ENCODE results near the gene NMBR. TPM values are rescaled to one million over a fixed set of nuclear protein-coding genes. Genes with fewer than 3 reads are reported as not detected.

The NMBR gene
- total RNA-seq, 3 donors from 2014 or later (not counting 1 experiment from before 2014, with no cell fraction given): not detected

DNA sequence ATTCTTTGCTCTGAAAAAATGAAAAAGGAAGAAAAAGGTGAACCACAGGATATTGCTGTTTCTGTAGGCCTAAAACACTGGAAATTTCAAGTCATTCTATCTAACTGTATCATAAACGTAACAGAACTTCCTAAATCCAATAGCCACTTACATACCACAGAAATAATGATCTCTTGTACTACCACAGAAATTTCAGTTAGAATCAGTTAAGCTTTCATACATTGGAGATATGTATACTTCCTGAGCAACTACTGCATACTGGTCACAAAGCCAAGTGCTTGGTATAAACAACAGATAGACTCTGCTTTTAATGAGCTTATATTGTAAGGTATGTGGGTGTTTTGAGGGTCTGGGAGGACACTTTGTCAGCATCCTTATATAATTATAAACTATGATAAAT, 38.7 kb upstream of the NMBR start:
- DNase-seq (no peak), ATAC-seq (no peak)
- TF ChIP-seq, protein P1, sequence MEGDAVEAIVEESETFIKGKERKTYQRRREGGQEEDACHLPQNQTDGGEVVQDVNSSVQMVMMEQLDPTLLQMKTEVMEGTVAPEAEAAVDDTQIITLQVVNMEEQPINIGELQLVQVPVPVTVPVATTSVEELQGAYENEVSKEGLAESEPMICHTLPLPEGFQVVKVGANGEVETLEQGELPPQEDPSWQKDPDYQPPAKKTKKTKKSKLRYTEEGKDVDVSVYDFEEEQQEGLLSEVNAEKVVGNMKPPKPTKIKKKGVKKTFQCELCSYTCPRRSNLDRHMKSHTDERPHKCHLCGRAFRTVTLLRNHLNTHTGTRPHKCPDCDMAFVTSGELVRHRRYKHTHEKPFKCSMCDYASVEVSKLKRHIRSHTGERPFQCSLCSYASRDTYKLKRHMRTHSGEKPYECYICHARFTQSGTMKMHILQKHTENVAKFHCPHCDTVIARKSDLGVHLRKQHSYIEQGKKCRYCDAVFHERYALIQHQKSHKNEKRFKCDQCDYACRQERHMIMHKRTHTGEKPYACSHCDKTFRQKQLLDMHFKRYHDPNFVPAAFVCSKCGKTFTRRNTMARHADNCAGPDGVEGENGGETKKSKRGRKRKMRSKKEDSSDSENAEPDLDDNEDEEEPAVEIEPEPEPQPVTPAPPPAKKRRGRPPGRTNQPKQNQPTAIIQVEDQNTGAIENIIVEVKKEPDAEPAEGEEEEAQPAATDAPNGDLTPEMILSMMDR (IDR thresholded peaks at IDR 0.05): no peak
- intact Hi-C loops (cut with micrococcal nuclease): no loop called here
- H3K27me3 Mint-ChIP-seq (ENCODE audit: low read depth in 2 of 2): no peaks in the 10 kb centered on the region
- Histone ChIP-seq H3K36me3 (ENCODE audit: control insufficient read depth, insufficient read depth, low read length) (peaks cover 21% of the 10 kb centered on the region), H3K27me3 (ENCODE audit: control insufficient read depth, insufficient read depth, low read length) (no peaks in the 10 kb centered on the region), H3K27ac (ENCODE audit: low read length) (no peak overlapping the region), H3K4me1 (ENCODE audit: control insufficient read depth, insufficient read depth, low read length) (no peaks in the 10 kb centered on the region), H3K4me3 (ENCODE audit: low read length) (no peak overlapping the region), H3K9me3 (ENCODE audit: control insufficient read depth, insufficient read depth, low read length) (no peaks in the 10 kb centered on the region)
- H3K9me3 Mint-ChIP-seq: no peaks in the 10 kb centered on the region
- WGBS (ENCODE audit: insufficient coverage): 80% methylated on average over 1 of the region's 1 CpG
- H3K4me1 Mint-ChIP-seq: peaks cover 9 to 15% of the 10 kb centered on the region in 2 donors
- peak overlapping the region in 1 of 2 donors; percentile 41 for H3K27ac Mint-ChIP-seq
- H3K36me3 Mint-ChIP-seq: no peaks in the 10 kb centered on the region
- H3K4me3 Mint-ChIP-seq: no peak overlapping the region

DNA sequence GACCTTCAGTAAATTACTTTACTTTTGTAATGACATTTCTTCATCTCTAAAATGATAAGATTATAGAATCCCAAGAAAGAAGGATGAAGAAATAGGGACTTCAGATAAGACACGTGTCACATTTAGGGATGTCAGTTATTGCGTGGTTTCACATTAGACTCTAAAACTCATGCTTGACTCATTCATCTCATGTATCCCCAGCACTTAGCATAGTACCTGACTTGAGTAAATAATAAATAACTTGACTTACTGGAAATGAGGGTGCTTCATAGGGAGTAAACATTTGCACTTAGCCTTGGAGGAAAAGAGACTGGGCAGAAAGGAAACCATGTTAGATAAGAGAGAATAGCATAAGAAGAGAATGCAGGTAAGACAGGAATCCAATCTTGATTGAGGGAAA, 37.4 kb upstream of the NMBR start:
- 95% methylated on average over 2 of the region's 2 CpGs for WGBS (ENCODE audit: insufficient coverage)
- Mint-ChIP-seq H3K4me3 (no peak overlapping the region), H3K27ac (no peak overlapping the region)

DNA sequence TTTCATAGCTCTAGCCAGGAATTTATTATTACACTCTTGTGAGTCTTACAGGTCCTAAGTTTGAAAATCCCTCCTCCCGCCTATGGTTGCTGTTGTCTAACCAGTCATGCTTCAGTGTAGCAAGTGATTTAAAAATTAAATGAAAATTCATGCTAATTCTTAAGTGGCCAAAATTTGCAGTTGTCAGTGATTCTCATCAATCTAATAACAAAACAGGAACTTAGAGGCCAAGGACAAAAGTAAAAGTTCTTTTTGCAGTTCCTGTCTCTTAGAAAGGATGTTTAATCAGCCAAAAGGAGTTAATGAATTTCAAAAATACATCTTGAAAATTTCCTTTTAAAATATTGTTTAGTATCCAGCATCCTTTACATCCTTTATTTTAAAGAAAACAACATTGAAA, 36.4 kb upstream of the NMBR start:
- ATAC-seq (no peak), DNase-seq (no peak)
- H3K27me3 Mint-ChIP-seq (ENCODE audit: low read depth in 2 of 2): no peaks in the 10 kb centered on the region
- H3K27ac ChIP-seq (ENCODE audit: low read length): no peak overlapping the region
- H3K27ac Mint-ChIP-seq: no peak overlapping the region
- peaks cover 9 to 15% of the 10 kb centered on the region in 2 donors for H3K4me1 Mint-ChIP-seq
- intact Hi-C loops (cut with micrococcal nuclease): no loop called here
- TF ChIP-seq, protein P1 (IDR thresholded peaks at IDR 0.05): no peak
- no peaks in the 10 kb centered on the region for H3K27me3 ChIP-seq (ENCODE audit: control insufficient read depth, insufficient read depth, low read length)
- H3K9me3 Mint-ChIP-seq: no peaks in the 10 kb centered on the region
- H3K4me1 ChIP-seq (ENCODE audit: control insufficient read depth, insufficient read depth, low read length): no peaks in the 10 kb centered on the region
- H3K36me3 ChIP-seq (ENCODE audit: control insufficient read depth, insufficient read depth, low read length): peaks cover 11% of the 10 kb centered on the region
- H3K4me3 Mint-ChIP-seq: no peak overlapping the region
- peaks cover 2% of the 10 kb centered on the region for H3K36me3 Mint-ChIP-seq
- 100% methylated on average over 1 of the region's 1 CpG for WGBS (ENCODE audit: insufficient coverage)
- no peaks in the 10 kb centered on the region for H3K9me3 ChIP-seq (ENCODE audit: control insufficient read depth, insufficient read depth, low read length)
- H3K4me3 ChIP-seq (ENCODE audit: low read length): no peak overlapping the region

More for the DNA sequence above, 37.4 kb upstream of the NMBR start:
- Histone ChIP-seq H3K27me3 (ENCODE audit: control insufficient read depth, insufficient read depth, low read length) (no peaks in the 10 kb centered on the region), H3K9me3 (ENCODE audit: control insufficient read depth, insufficient read depth, low read length) (no peaks in the 10 kb centered on the region), H3K27ac (ENCODE audit: low read length) (no peak overlapping the region), H3K36me3 (ENCODE audit: control insufficient read depth, insufficient read depth, low read length) (peaks cover 12% of the 10 kb centered on the region), H3K4me3 (ENCODE audit: low read length) (no peak overlapping the region), H3K4me1 (ENCODE audit: control insufficient read depth, insufficient read depth, low read length) (no peaks in the 10 kb centered on the region)
- intact Hi-C loops (cut with micrococcal nuclease): no loop called here
- Mint-ChIP-seq H3K9me3 (no peaks in the 10 kb centered on the region), H3K4me1 (peaks cover 9 to 15% of the 10 kb centered on the region in 2 donors), H3K27me3 (ENCODE audit: low read depth in 2 of 2) (no peaks in the 10 kb centered on the region), H3K36me3 (no peaks in the 10 kb centered on the region)
- ATAC-seq: no peak
- DNase-seq: no peak
- TF ChIP-seq, protein P1 (IDR thresholded peaks at IDR 0.05): no peak

DNA sequence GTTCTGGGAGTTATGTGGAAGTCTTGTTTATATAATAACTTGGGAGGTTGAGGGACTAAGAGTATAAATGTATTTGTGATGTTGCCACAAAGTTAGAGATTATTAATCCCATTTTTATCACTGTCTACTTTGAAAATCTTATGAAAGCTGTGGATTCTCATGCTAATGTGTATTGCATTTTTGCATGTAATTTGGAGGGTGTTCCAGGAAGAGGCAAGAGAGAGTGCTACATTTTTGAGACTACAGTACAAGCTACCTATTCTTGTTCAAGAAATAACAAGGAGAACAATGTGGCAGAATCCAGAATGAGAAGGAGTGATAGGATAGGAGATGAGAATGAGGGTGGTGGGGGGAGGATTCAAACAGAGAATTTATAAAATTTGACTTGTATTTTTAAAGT, 35.1 kb upstream of the NMBR start:
- Mint-ChIP-seq H3K4me1 (peaks cover 10 to 14% of the 10 kb centered on the region in 2 donors), H3K27ac (no peak overlapping the region), H3K4me3 (no peak overlapping the region), H3K9me3 (peaks cover 3 to 10% of the 10 kb centered on the region in 2 donors), H3K36me3 (peaks cover 16% of the 10 kb centered on the region), H3K27me3 (ENCODE audit: low read depth in 2 of 2) (no peaks in the 10 kb centered on the region)
- no peak overlapping the region for H3K27ac ChIP-seq (ENCODE audit: low read length)
- no peak overlapping the region for H3K4me3 ChIP-seq (ENCODE audit: low read length)
- H3K9me3 ChIP-seq (ENCODE audit: control insufficient read depth, insufficient read depth, low read length): no peaks in the 10 kb centered on the region
- TF ChIP-seq, protein P1 (IDR thresholded peaks at IDR 0.05): no peak
- peaks cover 20% of the 10 kb centered on the region for H3K36me3 ChIP-seq (ENCODE audit: control insufficient read depth, insufficient read depth, low read length)
- no peak for ATAC-seq
- intact Hi-C loops (cut with micrococcal nuclease): no loop called here
- H3K27me3 ChIP-seq (ENCODE audit: control insufficient read depth, insufficient read depth, low read length): no peaks in the 10 kb centered on the region
- H3K4me1 ChIP-seq (ENCODE audit: control insufficient read depth, insufficient read depth, low read length): no peaks in the 10 kb centered on the region
- DNase-seq: no peak

All from natural killer cell (primary cell).